Osteocyte (in vitro differentiated cells): ENCODE data around the gene SAMM50. TPM values are rescaled to one million over a fixed set of nuclear protein-coding genes. Genes with fewer than 3 reads are reported as not detected.

ENCODE experiments used
- DNase-seq: peaks from one replicate; pipeline ENCODE4 v3.0.0; 2021; ENCODE audit warnings: mixed read lengths; ENCODE audit not compliant: unreplicated experiment; ENCODE audit errors: extremely low spot score
- H3K27ac Mint-ChIP-seq: one replicate; pipeline ENCODE4 v1.8.0; 2021; ENCODE audit warnings: mild to moderate bottlenecking, mixed read lengths; ENCODE audit not compliant: unreplicated experiment
- H3K27me3 Mint-ChIP-seq: one replicate; pipeline ENCODE4 v1.8.0; 2021; ENCODE audit warnings: mixed read lengths; ENCODE audit not compliant: unreplicated experiment
- H3K36me3 Mint-ChIP-seq: one replicate; pipeline ENCODE4 v1.8.0; 2021; ENCODE audit warnings: mixed read lengths; ENCODE audit not compliant: unreplicated experiment
- H3K4me1 Mint-ChIP-seq: one replicate; pipeline ENCODE4 v1.8.0; 2021; ENCODE audit warnings: mixed read lengths; ENCODE audit not compliant: unreplicated experiment
- H3K4me3 Mint-ChIP-seq: one replicate; pipeline ENCODE4 v1.8.0; 2021; ENCODE audit warnings: mild to moderate bottlenecking, moderate library complexity, mixed read lengths; ENCODE audit not compliant: unreplicated experiment
- H3K9me3 Mint-ChIP-seq: one replicate; pipeline ENCODE4 v1.8.0; 2021; ENCODE audit warnings: mixed read lengths; ENCODE audit not compliant: unreplicated experiment
- CTCF ChIP-seq: fragments of 200-600 bp; sonication (generic); IDR thresholded peaks from 2 replicates; pipeline ENCODE4 v1.5.0; 2021; ENCODE audit warnings: antibody characterized with exemption, mild to moderate bottlenecking, moderate library complexity
- long read RNA-seq: library from polyadenylated mRNA; unstranded; transcript quantifications from one replicate; pipeline ENCODE4 v2.0.0, GENCODE V29; 2021
- total RNA-seq: library from RNA; stranded (reverse); gene quantifications from 2 replicates; pipeline ENCODE4 v1.2.1, GENCODE V29; 2021

The SAMM50 gene
- total RNA-seq = 42.6 TPM in 2 replicates
- long read RNA-seq, transcript SAMM50-201 (15 exons, 1,717 nt) = major isoform, 581 of 609 reads
- long read RNA-seq, partial matches to known transcripts = 9 of 609 reads
- long read RNA-seq, other reads (novel, unspliced or antisense) = 19 of 609 reads

DNA sequence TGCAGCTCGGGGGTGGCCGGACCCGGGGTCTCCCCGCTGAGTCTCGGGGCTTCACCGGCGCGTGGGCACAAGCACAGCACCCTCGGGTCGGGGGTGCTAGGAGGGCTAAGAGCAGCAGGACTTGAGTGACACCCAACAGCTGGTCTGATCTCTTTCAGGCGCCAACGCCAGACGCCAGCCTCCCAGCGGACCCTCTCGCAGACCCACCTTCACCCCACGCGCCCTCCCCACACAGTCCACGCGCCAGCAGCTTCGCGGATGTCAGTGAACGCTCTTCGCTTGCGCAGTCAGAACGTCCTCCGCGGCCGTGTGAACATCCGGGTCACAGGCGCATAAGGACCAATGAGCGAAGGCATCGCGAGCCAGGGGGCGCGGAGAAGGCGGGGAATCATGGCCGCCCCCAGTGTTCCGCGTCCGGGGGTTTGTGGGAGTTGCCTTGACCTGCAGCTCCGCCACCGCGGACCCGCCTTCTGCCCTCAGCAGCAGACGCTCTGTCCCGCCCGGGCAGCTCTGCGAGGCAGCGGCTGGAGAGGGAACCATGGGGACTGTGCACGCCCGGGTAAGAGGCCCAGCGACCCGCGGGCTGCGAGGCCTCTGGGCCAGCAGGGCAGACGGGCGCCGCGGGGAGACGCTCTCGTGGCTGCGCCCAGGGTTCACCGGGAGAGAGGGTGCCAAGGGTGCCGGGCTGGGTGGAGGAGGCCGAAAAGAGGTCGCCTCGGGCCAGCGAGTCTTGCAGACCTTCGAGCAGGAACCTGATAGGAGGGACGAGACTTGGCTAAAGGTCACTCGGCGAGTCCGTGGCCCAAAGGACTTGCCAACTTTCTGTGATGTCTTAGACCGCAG is at the start of gene SAMM50:
TSS of gene SAMM50 (plus strand) at position 403 of the 843 bp plus-strand sequence. CDS start at position 539, 136 bp downstream.
- peak; percentile 94 for DNase-seq
- Mint-ChIP-seq H3K4me3 (peak within 1 kb of the TSS; percentile 99), H3K4me1 (peaks cover 25% of the 10 kb centered on the region), H3K9me3 (no peaks in the 10 kb centered on the region), H3K36me3 (no peaks in the 10 kb centered on the region), H3K27me3 (no peaks in the 10 kb centered on the region), H3K27ac (peak within 1 kb of the TSS; percentile 94)
- peak; percentile 1 for TF ChIP-seq CTCF

GRCh38 chr22:43905681-43906080 is 49.6 kb upstream of the SAMM50 start:
- TF ChIP-seq CTCF = no peak
- no peaks in the 10 kb centered on the region for H3K9me3 Mint-ChIP-seq
- H3K27ac Mint-ChIP-seq = no peak overlapping the region
- no peaks in the 10 kb centered on the region for H3K36me3 Mint-ChIP-seq
- H3K4me3 Mint-ChIP-seq = no peak overlapping the region
- H3K4me1 Mint-ChIP-seq = peaks cover 16% of the 10 kb centered on the region
- H3K27me3 Mint-ChIP-seq = peaks cover 14% of the 10 kb centered on the region
- DNase-seq = no peak

- DNase-seq = no peak
- H3K36me3 Mint-ChIP-seq = no peaks in the 10 kb centered on the region
- H3K27me3 Mint-ChIP-seq = peaks cover 41% of the 10 kb centered on the region
- TF ChIP-seq CTCF = no peak
- H3K9me3 Mint-ChIP-seq = no peaks in the 10 kb centered on the region
- H3K27ac Mint-ChIP-seq = no peak overlapping the region
- H3K4me1 Mint-ChIP-seq = no peaks in the 10 kb centered on the region
- H3K4me3 Mint-ChIP-seq = no peak overlapping the region
These were observed 45.5 kb upstream of the SAMM50 start for GRCh38 chr22:43909708-43910107.

GRCh38 chr22:43910178-43910695 is 45.0 kb upstream of the SAMM50 start:
- no peak overlapping the region for H3K27ac Mint-ChIP-seq
- no peak overlapping the region for H3K4me3 Mint-ChIP-seq
- H3K36me3 Mint-ChIP-seq = no peaks in the 10 kb centered on the region
- peaks cover 41% of the 10 kb centered on the region for H3K27me3 Mint-ChIP-seq
- no peaks in the 10 kb centered on the region for H3K4me1 Mint-ChIP-seq
- DNase-seq = no peak
- no peak for TF ChIP-seq CTCF
- H3K9me3 Mint-ChIP-seq = no peaks in the 10 kb centered on the region

- H3K9me3 Mint-ChIP-seq = no peaks in the 10 kb centered on the region
- H3K4me1 Mint-ChIP-seq = no peaks in the 10 kb centered on the region
- H3K27me3 Mint-ChIP-seq = peaks cover 41% of the 10 kb centered on the region
- TF ChIP-seq CTCF = no peak
- DNase-seq = no peak
- no peaks in the 10 kb centered on the region for H3K36me3 Mint-ChIP-seq
- H3K4me3 Mint-ChIP-seq = no peak overlapping the region
- H3K27ac Mint-ChIP-seq = no peak overlapping the region
These were observed 43.9 kb upstream of the SAMM50 start for GRCh38 chr22:43911351-43911750.
